ENCODE data around the gene MBD2.

- TF ChIP-seq, protein P1, sequence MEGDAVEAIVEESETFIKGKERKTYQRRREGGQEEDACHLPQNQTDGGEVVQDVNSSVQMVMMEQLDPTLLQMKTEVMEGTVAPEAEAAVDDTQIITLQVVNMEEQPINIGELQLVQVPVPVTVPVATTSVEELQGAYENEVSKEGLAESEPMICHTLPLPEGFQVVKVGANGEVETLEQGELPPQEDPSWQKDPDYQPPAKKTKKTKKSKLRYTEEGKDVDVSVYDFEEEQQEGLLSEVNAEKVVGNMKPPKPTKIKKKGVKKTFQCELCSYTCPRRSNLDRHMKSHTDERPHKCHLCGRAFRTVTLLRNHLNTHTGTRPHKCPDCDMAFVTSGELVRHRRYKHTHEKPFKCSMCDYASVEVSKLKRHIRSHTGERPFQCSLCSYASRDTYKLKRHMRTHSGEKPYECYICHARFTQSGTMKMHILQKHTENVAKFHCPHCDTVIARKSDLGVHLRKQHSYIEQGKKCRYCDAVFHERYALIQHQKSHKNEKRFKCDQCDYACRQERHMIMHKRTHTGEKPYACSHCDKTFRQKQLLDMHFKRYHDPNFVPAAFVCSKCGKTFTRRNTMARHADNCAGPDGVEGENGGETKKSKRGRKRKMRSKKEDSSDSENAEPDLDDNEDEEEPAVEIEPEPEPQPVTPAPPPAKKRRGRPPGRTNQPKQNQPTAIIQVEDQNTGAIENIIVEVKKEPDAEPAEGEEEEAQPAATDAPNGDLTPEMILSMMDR (IDR thresholded peaks at IDR 0.05): no peak
- TF ChIP-seq POLR2A (IDR thresholded peaks at IDR 0.05): no peak
Observed at GRCh38 chr18:54247511-54248175, 23.2 kb upstream of the MBD2 start.
